ENCODE measurements around the gene UNC5C. TPM values are rescaled to one million over a fixed set of nuclear protein-coding genes. Genes with fewer than 3 reads are reported as not detected.
A peak's percentile ranks its signal among the peaks of the same experiment; 100 is the strongest.

UNC5C gene
- total and polyA plus RNA-seq, 8 donors, result 0.13 to 14.3 (median 2.0) TPM

DNA sequence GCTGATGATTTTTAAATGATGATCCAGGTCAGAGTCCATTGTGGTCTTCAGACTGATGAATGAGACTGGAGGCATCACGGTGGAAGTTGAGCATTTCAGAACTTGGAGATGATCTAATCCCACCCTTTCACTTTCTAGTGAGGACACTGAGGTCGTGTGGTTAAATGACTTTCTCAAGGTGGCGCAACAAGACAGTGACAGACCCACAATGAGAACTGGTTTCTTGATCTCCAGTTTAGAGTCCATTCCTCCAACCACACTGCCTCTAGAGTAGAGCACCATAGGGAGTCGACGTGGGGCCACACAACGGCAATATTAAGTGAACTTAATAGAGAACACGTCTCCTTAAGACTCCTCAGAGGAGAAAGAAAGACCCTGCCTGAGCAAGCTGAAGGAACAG lies 381.0 kb downstream of the UNC5C start:
- H3K27ac ChIP-seq, result no peak overlapping the region
- TF ChIP-seq POLR2AphosphoS5 (IDR thresholded peaks at IDR 0.05) (no peak), POLR2A (IDR thresholded peaks at IDR 0.05) (no peak), EP300 (IDR thresholded peaks at IDR 0.05) (no peak)
- TF ChIP-seq, protein P1, sequence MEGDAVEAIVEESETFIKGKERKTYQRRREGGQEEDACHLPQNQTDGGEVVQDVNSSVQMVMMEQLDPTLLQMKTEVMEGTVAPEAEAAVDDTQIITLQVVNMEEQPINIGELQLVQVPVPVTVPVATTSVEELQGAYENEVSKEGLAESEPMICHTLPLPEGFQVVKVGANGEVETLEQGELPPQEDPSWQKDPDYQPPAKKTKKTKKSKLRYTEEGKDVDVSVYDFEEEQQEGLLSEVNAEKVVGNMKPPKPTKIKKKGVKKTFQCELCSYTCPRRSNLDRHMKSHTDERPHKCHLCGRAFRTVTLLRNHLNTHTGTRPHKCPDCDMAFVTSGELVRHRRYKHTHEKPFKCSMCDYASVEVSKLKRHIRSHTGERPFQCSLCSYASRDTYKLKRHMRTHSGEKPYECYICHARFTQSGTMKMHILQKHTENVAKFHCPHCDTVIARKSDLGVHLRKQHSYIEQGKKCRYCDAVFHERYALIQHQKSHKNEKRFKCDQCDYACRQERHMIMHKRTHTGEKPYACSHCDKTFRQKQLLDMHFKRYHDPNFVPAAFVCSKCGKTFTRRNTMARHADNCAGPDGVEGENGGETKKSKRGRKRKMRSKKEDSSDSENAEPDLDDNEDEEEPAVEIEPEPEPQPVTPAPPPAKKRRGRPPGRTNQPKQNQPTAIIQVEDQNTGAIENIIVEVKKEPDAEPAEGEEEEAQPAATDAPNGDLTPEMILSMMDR (IDR thresholded peaks at IDR 0.05), result no peak
- H3K36me3 ChIP-seq, result no peaks in the 10 kb centered on the region
- no peaks in the 10 kb centered on the region for H3K4me1 ChIP-seq
- H3K27me3 ChIP-seq, result no peaks in the 10 kb centered on the region
- DNase-seq, result no peak
- H3K9me3 ChIP-seq, result no peaks in the 10 kb centered on the region
- no peak overlapping the region for H3K4me3 ChIP-seq
- intact Hi-C loops (cut with DNase I; ENCODE audit: low total_unique reads), result no loop called here
- WGBS, 5 donors, result 83 to 87% (median 83%) methylated on average over 7 of the region's 7 CpGs

DNA sequence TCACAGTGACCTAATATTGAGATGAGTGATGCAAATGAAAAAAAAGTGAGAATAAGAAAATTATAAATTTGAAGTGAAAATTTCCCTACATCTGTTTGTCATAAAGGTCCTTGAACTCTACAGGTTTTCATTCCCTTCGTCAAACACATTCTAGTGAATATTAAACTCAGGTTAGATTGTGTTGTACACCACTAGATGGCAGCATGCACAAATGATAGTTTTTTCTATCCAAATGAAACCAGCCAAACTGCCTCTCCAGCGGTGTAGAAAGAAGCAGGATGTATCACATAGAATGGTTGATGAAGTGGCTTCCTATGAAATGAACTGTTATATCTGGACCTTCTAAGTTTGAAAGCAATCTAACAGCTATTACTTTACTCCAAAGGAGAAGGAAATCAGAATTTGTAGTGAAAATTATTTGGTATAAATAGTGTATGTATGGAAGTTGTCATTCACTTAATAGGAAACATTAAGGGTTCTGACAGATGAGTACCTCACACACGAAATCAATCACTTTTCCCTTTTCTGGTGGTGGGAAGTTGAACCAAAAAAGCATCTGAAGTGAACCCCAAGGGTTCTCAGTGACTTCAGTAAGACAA lies 382.7 kb downstream of the UNC5C start:
- Histone ChIP-seq H3K36me3 (no peaks in the 10 kb centered on the region), H3K9me3 (no peaks in the 10 kb centered on the region), H3K4me1 (no peaks in the 10 kb centered on the region), H3K27me3 (no peaks in the 10 kb centered on the region), H3K27ac (no peak overlapping the region), H3K4me3 (no peak overlapping the region)
- 6 to 13% (median 9%) methylated on average over 3 of the region's 3 CpGs for WGBS, 5 donors
- intact Hi-C loops (cut with DNase I; ENCODE audit: low total_unique reads), result no loop called here
- peak in 1 of 2 donors; percentile 91 for DNase-seq
- TF ChIP-seq POLR2AphosphoS5 (IDR thresholded peaks at IDR 0.05), result no peak
- TF ChIP-seq, protein P1 (IDR thresholded peaks at IDR 0.05), result peak in 4 of 7 experiments; percentile 48 to 63 (median 59)

DNA sequence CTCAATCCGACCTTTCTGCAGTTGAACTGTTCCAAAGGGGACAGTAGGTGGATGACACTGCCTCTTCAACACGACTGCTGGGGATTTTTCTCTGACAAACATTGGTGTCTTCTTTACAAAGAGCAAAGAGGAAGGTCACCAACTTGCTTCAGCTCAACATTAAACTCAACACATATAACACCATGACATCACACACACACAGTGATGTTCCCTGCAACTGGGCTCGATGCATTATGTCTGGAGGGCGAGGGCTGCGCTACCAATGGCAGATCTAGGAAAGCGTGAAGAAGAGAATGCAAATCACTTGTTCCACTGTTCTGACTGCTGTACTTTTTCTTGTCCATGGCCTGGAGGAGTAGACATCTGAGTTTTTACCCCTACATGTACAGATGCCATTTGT lies 385.9 kb downstream of the UNC5C start:
- H3K9me3 ChIP-seq, result no peaks in the 10 kb centered on the region
- DNase-seq, result no peak
- TF ChIP-seq, protein P1 (IDR thresholded peaks at IDR 0.05), result no peak
- TF ChIP-seq POLR2A (IDR thresholded peaks at IDR 0.05), result no peak
- no peak for TF ChIP-seq EP300 (IDR thresholded peaks at IDR 0.05)
- no peak for TF ChIP-seq POLR2AphosphoS5 (IDR thresholded peaks at IDR 0.05)
- H3K36me3 ChIP-seq, result no peaks in the 10 kb centered on the region
- WGBS, 5 donors, result 77 to 85% (median 82%) methylated on average over 6 of the region's 6 CpGs
- H3K4me3 ChIP-seq, result no peak overlapping the region
- no peak overlapping the region for H3K27ac ChIP-seq
- no peaks in the 10 kb centered on the region for H3K27me3 ChIP-seq
- no peaks in the 10 kb centered on the region for H3K4me1 ChIP-seq
- intact Hi-C loops (cut with DNase I; ENCODE audit: low total_unique reads), result no loop called here

DNA sequence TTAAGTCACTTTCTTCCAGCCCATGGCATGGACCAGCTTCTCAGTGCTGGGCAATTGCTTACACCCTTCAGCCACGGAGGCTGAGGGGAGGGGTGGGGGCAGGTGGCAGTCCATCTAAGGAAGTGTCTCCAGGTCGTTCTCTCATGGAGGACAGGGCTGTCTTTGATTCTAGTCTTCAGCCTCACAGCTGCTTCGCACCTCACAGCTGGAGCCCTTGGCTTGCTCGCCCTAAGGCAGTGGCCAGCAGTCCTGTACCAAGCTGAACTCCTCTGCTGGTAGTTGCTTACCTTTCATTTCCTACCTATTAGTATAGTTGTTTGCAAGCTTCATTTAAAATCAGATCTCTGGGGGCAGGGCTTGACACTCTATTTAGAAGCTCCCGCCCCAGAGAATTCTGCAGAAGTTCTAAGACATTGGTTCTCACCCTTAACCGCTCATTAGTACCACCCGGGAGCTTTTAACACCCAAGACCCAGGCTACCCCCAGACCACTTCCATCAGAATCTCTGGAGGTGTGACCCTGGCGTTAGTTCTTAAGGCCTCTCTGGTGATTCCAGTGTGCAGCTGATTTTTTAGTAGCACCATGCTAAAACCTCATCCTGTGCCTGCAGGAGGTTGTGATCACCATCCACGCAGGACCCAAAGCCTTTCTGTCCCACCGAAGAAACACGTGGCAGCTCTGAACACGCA lies 386.8 kb downstream of the UNC5C start:
- DNase-seq, result no peak
- Histone ChIP-seq H3K27me3 (no peaks in the 10 kb centered on the region), H3K27ac (no peak overlapping the region), H3K9me3 (no peaks in the 10 kb centered on the region), H3K36me3 (no peaks in the 10 kb centered on the region), H3K4me1 (no peaks in the 10 kb centered on the region), H3K4me3 (no peak overlapping the region)
- TF ChIP-seq POLR2AphosphoS5 (IDR thresholded peaks at IDR 0.05) (no peak), POLR2A (IDR thresholded peaks at IDR 0.05) (no peak), EP300 (IDR thresholded peaks at IDR 0.05) (no peak)
- TF ChIP-seq, protein P1 (IDR thresholded peaks at IDR 0.05), result no peak
- intact Hi-C loops (cut with DNase I; ENCODE audit: low total_unique reads), result no loop called here
- WGBS, 5 donors, result 85 to 88% (median 87%) methylated on average over 11 to 12 of the region's 12 CpGs
